Left cardiac atrium (tissue), 4 donors: ENCODE measurements around the gene PAX6. TPM values are rescaled to one million over a fixed set of nuclear protein-coding genes. Genes with fewer than 3 reads are reported as not detected.

Source experiments
- ATAC-seq, 2 donors: fragments of 200-7000 bp; cut with Tn5 transposase; one replicate each; pipeline ENCODE4 v1.9.1; 2020; ENCODE audit warnings: mild to moderate bottlenecking in 2 of 2, moderate library complexity in 2 of 2
- DNase-seq: peaks from one replicate; pipeline ENCODE4 v3.0.0-alpha.2; 2020
- intact Hi-C, 2 donors: fragments of 100-400 bp; cut with DNase I; formaldehyde crosslinking; loops; one replicate each; pipeline versions ENCODE4 v1.14.1 to v1.15.1; 2022 to 2023
- total RNA-seq, 2 donors: library from RNA; stranded (reverse); fragmentation: NEBNext Ultra II Directional; extraction: Animal tissue kit (Norgen Biotek cat#: 25700); gene quantifications; one replicate each; pipeline ENCODE4 v1.2.1, GENCODE V29; 2021
- donor health status: DM: no; HTN: yes; CAD: no.
- donor health status: DM: no; HTN: yes; CAD: no; lungs with severe emphysema.
- donor health status: DM: yes; HTN: yes; CAD: no.
- donor health status: Dilated cardiomyopathy.

Gene PAX6
- total RNA-seq, 2 donors from 2014 or later = not detected

DNA sequence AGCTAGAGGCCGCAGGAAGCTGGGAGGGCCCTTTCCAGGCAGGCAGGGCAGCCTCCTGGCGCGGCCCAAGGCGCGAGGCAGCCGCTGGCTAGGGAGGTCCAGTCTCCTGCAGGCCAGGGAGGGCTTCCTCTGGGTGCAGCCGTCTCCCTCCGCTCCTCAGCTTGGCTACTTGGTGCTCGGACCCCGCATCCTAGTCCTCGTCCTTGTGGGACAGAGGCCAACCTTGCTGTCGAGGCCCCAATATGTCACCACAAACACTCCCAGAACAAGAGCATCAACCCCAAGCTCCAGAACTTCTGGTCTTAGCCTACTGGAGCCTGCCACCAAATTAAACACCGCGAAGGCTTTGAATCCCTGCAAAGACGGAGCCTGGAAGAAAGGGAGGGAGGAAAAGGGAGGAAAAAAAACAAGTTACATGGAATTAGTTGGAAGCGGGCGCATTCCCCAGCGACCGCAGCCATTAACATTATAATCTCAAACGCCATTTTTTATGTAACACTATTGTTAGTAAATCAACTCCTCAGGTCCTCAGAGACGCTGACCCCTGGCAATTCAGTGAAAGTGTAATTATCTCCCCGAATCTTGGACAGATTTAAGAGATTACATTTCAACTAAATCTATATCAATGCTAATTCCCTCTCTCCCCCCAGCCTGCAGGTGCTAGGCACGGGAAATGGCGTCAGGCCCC, 12.7 kb upstream of the PAX6 start:
- no peak for ATAC-seq

DNA sequence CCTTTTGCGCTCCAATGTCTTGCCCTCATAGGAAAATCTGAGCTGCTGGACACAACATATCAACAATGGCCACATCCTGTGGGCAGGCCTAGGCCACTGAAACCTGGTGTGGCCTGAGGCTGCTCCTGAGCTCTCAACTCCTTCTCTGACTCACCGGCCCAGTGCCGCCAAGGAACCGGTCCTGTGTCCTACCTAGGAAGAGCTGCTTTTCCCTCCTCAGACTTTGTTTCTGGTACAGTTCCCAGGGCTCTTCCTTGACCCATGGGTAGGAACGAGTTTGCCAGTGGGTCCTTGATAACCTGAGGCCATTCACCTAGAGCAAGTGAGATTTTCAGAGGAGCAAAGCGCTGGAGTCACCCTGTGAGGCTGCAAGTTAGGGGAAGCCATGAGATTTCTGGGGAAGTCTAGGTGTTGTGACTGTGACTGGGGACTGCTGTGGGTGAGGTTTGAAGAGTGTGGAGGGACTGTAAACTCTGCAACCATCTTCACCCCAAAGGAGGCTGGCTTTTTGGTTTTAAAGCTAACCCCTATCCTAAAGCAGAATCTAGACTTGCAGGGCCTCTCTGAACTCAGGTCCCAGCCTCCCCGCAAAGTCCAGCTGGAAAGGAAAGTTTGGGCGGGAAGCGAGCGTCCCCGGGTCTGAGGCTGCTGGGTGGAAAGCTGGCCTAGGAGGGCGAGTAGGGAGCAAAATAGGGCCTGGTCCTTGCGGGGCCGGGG, 12.0 kb upstream of the PAX6 start:
- ATAC-seq = no peak
- intact Hi-C loops = no loop called here
- no peak for DNase-seq

More for the DNA sequence above, 12.7 kb upstream of the PAX6 start:
- DNase-seq = no peak
- intact Hi-C loops = no loop called here

DNA sequence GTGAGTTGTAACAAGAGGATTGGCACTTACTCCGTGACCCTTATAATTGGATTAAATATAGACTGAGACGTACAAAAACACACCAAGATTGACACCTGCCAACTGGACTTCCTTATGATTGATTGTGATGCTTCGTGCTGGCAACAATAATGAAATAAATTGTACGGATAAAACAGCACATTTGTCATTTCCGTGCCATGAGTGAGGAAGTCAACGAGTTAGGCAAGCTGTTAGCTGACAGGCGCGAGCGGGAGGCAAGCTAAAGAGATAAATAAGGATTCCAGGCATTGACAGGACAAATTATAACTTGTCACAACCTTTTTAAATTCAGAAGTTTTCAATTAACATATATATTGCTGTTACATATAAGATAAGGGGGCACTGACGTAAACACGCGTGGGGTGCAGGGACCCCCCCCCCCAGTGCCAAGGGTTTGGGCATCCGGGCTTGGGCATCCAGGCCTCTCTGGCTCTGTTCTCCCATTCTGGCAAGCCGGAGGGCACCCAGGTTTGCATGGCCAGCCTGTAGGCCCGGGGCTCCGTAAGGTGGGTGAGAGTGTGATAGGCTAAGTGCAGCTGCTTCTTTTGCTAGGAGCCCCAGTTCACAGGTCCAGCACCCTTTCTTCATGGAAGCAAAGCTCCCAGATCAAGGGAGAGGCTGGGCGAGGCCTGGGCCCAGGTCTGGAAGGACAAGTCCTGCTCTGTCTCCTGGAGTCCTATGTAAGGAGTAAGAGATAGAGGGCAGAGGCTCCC, 11.2 kb upstream of the PAX6 start:
- intact Hi-C loops = no loop called here
- ATAC-seq = no peak
- no peak for DNase-seq

DNA sequence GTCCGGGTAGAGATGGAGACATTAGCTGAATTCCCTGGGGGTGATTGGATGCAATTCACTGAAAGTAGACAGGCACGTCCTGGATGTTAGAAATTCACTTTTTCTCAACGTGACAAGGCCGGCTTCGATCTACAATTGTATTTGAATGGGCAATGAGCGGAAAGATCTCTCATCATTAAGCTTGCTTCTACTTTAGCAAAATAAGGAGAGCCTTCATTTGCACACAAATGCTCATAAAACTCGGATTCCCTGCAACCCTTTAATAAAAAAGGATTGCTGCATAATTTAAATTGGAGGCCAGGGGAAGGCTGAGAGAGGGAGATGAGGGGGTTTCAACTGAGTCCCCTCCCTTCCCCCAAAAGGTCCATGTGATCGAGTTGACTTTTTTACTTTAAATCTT, 10.6 kb upstream of the PAX6 start:
- no peak for DNase-seq
- intact Hi-C loops = no loop called here
- ATAC-seq = no peak

DNA sequence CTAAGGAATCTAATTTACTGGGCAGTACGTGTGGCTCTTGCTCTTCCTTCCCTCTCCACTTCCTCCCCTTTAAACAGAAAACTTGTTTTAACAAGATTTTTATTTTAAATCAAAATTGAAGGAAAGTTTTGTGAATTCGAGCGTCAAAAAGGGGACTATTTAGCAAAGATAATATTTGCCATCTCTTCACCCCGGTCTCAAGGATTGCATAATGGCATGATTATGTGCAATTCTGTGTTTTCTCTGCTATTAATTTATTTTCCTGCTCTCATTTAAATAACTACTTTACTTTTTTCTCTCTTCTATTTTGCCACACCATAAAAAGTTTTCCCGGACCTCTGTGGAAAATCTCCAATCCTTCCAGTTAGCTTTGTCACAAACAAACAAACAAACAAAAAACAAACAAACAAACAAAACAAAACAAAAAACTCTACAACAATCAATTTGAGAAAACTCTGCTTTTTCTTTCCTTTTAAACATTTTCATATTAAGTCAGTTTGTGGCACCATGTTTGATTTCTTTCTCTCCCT, 10.2 kb upstream of the PAX6 start:
- intact Hi-C loops = no loop called here
- DNase-seq (no peak), ATAC-seq (no peak)

DNA sequence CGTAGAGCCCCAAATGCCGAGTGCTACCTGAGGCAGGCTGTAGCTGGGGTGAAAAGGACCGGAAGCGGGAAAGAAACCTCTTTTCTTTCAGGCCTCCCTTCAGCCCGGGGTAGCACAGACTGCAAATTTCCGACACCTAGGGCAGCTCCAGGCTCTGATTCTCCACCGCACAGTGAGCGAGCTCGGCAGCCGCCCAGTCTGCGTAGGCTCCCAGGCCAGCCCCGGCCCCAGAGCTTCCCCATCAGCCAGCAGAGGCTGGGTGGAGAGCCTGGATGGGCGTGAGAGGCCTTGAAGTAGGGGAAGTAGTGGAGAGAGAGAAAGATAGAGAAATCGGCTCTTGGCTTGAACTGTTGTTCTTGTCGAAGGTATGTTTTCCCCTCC, 9.3 kb upstream of the PAX6 start:
- intact Hi-C loops = no loop called here
- DNase-seq (no peak), ATAC-seq (no peak)

DNA sequence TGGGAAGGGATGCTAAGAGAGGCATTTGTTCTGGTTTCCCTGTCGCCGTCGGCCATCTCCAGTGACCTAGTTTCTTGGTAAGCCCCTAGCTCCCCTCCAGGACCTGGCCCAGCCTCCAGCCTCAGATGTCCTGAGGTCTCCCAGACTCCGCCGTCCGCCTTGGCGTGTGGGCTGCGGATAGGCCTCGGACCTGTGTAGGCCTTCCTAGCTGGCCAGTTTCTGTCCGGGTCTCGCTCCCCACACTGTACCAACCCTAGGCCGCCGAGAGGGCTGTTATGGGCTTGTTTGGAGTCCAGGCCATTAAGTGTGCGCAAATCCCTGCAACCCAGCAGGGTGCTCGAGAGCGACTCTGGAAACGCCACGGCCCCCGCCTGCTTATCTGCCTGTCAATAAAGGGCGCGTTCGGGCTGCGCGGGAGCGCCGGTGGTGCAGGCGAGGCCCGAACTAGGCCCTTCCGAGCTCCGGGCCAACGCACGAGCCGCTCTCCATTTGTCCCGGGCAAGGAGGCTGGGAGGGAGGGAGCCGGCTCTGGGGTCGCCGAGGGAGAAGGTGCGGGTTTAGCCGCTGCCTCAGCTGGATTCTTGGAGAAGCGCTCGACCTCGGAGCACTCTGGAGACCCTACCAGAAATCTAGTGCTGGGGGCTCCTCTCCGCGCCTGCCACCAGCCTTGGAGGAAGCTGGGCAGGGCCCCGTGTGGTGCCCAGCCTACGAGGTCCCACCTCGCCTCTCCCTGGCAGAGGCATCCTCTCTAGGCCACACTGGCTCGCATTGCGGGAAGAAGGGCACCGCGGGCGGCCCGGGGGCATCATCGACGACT, 8.7 kb upstream of the PAX6 start:
- ATAC-seq (no peak), DNase-seq (no peak)
- intact Hi-C loops = no loop called here

DNA sequence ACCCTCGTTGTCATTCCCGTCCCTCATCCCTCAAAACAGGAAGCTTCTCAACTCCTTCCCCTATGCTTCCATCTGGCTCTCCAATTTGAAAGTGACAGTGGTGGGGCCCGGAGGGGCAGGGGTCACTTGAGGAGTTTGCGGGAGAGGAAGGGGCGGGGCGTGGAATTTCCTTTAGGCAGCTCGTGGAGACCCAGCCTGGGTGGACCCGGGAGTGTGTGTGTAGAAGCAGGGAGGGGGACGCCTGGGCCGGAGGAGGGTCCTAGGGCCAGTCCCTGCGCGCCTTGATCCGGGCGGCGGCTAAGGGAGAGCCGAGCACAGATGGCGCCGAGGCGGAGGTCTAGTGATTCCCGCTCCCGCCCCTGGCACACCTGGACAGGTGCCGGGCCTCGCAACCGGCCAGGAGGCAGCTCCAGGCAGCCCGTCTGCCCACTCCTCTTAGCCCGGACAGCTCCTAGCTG, 7.8 kb upstream of the PAX6 start:
- ATAC-seq (no peak), DNase-seq (no peak)
- intact Hi-C loops = no loop called here

DNA sequence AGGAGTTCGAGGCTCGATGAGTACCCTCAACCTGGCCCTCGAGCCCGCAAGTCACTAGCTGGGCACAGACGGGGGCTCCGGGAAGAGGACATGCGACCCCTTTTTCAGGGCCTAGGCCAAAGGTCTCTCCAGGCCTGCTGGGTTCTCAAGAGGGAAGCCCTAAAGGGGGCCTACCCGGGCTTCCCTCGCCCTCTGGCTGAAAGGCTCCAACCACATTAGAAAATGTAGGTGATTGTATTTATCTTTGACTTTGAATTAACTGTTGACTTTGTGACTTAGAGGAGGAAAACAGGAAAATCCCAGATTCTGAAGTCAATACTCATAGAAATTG, 7.3 kb upstream of the PAX6 start:
- intact Hi-C loops = no loop called here
- DNase-seq (no peak), ATAC-seq (no peak)

DNA sequence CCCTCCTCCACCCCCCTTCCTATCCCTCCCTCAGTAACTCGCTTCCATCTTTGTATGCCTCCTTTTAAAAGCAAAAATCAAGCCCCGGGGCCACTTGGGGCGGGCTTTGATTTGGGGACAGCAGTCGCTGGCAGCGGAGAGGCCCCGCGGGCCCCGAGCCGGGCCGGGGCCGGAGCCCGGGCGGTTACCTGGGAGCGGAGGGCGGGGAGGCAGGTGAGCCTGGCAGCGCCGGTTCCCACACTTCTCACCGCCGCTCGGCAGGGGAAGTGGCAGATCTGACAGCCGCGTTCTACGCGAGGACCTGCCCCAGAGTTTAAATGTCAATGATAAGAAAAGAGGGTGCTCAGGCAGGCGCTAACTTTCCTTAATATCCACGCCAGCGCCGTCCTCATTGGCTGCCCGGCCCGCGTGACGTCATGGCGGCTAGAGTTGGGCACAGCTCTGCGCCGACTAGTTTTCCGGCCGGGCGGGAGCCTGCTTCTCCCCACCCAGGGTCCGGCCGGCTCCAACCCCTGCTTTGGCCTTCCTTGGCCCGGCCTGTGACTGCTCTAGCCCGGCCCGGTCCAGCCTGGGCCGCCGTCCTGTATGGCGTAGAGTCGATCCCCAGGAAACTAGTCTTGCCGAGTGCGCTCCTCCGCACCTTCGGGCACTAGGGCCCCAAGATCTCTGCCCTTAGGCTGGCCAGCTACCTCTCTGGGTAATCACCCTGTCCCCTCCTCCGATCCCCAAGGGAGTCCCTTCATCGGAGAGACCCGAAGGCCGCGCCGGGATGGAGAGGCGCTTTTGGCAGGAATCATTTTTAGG, 6.7 kb upstream of the PAX6 start:
- intact Hi-C loops = no loop called here
- DNase-seq (no peak), ATAC-seq (peak; percentile 16 to 43)

DNA sequence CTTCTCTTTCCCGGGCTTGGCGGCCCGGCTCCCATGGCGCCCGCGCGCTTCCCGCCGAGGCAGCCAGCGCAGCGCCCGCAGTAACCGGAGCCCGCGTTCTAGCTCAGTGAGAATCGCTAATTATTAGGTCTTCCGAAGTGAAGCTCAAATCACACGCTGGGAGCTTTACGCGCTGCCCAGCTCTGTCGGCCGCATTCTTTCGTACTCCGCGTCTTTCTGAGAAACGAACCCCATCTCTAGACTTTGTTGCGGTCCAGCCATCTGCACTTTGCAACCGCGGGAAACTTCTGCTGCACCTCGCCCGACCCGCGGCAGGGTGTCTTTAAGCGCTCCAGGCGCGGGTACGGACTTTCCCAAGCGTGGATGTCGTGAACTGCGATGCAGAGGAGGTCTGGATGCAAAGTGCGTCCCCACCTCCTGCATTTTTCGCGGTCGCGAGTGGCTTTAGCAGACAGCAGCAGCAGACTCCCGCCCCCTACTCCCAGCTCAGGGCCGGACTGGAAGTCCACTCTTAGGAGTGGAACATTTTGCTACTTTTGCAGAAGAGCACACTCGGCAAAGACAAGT, 6.0 kb upstream of the PAX6 start:
- intact Hi-C loops = no loop called here
- ATAC-seq (no peak), DNase-seq (no peak)

DNA sequence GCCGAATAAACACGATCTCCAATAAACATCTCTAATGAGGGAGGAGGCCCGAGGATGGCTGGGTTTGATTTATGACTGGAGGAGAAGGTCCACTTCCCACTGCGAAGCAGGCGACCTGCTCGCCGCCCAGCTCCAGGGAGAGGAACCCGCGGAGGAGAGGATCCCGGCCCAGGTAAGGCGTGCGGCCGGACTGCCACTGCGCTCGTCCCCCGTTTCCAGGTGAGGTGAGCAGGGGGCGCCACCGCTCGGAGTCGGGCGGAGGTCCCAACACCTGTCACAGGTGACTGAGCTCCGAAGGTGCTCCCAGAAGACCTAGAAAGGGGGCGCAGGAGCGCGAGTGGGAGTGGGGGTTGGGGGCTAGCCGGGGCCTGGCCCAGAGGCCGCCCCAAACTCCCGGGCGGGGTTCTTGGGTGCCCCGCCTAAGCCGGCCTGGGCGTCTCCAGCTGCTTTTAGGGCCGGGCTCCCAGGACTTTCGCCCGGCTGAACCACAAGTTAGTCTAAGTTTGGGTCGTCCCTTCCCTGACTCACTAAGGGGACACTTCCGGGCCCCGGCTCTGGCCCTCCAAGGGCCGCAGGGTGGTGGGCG, 5.4 kb upstream of the PAX6 start:
- intact Hi-C loops = no loop called here
- DNase-seq = no peak
- ATAC-seq = no peak

DNA sequence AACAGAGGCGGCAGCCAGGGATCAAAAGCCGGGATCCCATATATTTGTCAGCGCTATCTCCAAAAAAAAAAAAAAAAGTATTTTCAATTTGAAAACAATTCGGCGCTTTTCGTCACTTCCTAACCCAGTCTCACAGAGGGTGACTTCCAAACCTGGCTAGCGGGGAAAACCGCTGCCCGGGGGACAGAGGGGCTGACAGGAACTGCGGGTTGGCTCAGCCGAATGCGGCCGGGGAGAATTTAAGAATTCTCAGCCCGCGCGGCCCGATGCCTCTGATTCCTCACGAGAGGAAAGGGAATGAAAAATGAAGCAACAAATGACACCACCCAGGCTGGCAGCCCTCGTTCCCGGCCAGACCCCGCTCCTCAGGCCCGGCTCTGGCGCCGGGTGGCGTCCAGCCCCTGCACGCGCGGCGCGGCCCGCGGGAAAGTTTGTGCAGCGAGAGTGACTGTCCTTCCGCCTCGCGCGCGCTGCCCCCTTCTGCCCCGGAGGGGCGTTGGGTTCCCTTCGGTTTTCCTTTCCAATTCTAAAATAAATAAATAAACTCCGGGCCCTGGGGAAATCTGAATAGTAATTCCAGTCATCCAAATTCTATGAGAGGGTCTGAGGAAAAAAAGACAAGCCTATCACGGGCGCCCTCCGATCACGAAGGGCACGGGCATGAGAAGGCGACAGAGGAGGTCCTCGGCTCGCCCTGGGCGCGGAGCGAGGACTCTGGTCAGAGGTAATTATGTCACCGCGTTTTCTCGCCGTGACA, 4.8 kb upstream of the PAX6 start:
- intact Hi-C loops = no loop called here
- no peak for ATAC-seq
- no peak for DNase-seq

DNA sequence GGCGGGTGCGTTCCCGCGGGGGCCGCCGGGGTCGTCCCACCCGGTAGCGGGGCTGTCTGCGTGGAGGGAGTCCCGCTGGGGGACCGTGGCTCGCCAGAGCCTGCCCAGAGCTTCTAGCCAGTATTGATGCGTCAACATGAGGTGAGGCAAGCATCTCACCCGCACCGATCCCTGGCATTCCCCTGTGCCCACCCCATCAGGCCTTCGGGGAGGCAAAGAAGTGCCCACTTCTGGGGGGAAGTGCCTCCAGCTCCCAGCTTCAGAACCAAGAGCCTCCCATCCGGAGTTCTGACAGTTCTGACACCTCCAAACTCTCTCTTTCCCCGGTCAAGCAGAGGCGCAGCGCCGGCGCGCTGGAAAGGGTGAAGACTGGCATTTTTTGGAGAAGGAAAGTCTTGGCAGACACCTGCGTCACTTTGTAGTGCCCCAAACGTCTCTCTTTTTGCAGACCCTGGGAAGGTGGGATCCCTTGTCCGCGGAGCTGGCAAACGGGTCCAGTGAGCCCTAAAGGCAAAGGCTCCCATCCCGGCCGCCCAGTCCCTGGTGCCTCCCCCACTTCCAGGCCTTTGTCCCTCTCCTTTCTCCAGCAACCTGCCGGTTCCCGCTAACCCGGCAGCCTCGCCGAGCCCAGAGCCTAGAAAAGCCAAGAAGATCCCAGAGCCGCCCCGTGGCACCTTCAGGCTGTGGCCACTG, 3.2 kb upstream of the PAX6 start:
- DNase-seq = no peak
- ATAC-seq = no peak
- intact Hi-C loops = no loop called here

DNA sequence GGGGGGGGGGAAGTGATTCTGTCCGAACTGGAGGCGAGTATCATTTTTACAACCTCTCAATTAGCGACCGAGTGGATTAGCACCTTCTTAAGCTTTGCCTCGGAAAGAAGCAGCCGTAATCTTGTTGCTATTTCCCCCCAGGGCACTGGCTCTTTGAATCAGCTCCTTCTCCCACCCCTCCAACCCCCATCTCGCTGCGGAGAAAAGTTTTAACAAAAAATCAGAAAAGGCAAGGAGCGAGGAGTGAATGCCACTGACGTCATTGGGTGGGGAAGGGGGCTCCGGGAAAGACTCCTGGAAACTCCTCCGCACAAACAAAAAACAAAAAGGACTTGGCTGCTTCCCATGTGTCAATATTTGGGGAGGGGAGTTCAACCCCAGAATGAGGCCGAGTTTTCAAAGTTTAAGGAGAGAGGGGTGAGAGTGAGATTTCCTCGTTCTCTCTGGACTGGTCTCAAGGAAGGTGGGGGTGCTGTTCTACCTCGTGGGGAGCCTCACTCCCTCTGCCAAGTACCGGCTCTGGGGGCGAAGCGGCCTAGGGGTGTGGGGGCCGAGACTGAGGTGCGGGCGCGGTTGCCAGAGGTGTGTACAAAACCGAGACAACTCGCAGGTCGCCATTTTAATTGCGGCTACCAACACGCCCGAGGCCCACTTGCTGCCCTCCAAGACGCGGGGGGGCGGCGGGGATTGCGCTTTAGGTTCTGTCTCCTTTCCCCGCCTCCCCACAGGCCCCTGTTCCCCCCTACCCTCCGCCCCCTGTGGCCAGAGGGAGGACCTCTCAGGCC, 2.5 kb upstream of the PAX6 start:
- intact Hi-C loops = no loop called here
- no peak for ATAC-seq
- DNase-seq = no peak
